GM12892 (cell line): ENCODE results near the gene VPS35L.

ENCODE experiments used
- POLR2A ChIP-seq: IDR thresholded peaks from 2 replicates; pipeline ENCODE4 v1.6.1; 2011; ENCODE audit warnings: low read depth, low read length, control low read depth
- POLR2AphosphoS5 ChIP-seq: IDR thresholded peaks from 2 replicates; pipeline ENCODE4 v1.6.1; 2011; ENCODE audit warnings: low read depth, low read length, control low read depth
- TAF1 ChIP-seq: IDR thresholded peaks from 2 replicates; pipeline ENCODE4 v1.6.1; 2011; ENCODE audit warnings: low read depth, mild to moderate bottlenecking, control low read depth, low read length, borderline replicate concordance

DNA sequence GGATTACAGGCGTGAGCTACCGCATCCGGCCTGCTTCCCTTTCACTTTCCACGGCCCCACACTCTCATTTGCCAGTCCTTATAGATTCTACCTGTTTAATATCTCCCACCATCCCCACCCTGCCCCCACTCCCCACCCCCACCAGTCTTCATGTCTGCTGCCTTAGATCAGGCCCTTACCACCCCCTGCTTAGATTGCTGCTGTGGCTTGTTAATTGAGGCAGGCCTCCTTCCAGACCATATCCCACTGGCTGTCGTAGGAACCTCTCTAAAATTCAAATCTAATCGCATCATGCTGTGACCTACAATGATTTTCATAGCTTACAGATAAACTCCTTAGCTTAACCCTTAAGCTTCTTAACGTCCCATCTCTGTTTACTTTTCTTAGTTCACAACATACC is 167.5 kb downstream of the VPS35L start:
- no peak for TF ChIP-seq TAF1
- TF ChIP-seq POLR2AphosphoS5, result no peak
- TF ChIP-seq POLR2A, result no peak
